GM18951 (cell line): ENCODE results near the gene SLITRK1.

Experiments used
- POLR2A ChIP-seq: IDR thresholded peaks from 4 replicates; pipeline ENCODE4 v1.6.1; 2011; ENCODE audit warnings: mild to moderate bottlenecking; ENCODE audit not compliant: insufficient read length, insufficient read depth; ENCODE audit errors: extremely low read depth
- in situ Hi-C: fragments of 300-500 bp; cut with MboI; formaldehyde crosslinking; loops from one replicate; pipeline ENCODE4 v1.12.0; 2022; ENCODE audit warnings: low sequenced_read_pairs, mixed read lengths, inconsistent platforms; ENCODE audit not compliant: unreplicated experiment

The SLITRK1 gene, protein sequence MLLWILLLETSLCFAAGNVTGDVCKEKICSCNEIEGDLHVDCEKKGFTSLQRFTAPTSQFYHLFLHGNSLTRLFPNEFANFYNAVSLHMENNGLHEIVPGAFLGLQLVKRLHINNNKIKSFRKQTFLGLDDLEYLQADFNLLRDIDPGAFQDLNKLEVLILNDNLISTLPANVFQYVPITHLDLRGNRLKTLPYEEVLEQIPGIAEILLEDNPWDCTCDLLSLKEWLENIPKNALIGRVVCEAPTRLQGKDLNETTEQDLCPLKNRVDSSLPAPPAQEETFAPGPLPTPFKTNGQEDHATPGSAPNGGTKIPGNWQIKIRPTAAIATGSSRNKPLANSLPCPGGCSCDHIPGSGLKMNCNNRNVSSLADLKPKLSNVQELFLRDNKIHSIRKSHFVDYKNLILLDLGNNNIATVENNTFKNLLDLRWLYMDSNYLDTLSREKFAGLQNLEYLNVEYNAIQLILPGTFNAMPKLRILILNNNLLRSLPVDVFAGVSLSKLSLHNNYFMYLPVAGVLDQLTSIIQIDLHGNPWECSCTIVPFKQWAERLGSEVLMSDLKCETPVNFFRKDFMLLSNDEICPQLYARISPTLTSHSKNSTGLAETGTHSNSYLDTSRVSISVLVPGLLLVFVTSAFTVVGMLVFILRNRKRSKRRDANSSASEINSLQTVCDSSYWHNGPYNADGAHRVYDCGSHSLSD

DNA sequence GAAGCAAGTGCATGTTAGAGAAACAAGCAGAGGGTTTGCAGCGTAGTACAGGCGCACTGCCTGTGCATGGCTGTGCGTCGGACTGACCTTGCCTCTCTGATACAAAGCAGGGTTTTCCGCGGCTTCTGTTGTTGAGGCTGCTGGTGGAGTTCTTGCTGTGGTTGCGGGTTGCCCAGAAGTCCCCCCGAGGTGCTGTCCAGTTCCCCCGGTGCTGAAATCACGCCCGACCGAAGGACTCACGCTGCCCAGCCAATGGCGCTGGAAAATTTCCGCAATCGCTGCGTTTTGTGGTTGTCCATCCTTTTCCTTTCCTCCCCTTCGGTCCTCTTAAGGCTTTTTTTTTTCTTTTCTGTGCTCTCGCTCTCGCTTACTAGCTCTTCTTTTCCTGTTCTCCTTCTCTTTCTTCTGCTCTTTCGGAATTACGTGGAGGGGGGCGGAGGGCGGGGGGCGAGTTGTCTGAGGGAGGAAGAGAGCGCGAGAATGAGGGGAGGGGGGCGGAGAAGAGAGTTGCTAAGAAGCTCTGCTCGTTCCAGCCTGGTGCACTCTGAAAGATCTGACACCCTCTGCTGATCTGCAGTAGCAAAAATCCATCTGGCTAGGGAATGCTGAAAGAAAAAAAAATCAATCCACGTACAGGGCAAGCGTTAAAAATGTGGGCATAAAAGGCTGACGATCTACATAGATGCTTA lies at the start of gene SLITRK1:
Gene SLITRK1, minus strand, starts transcription at position 558 of the 689 bp plus-strand sequence. CDS start 967 bp downstream, outside the sequence.
- TF ChIP-seq POLR2A: no peak
- in situ Hi-C loops: no loop called here

GRCh38 chr13:83929157-83929556 lies 46.9 kb upstream of the SLITRK1 start:
- TF ChIP-seq POLR2A: no peak
- in situ Hi-C loops: no loop called here

- in situ Hi-C loops: no loop called here
- TF ChIP-seq POLR2A: no peak
Observed at GRCh38 chr13:83919775-83920174, 37.5 kb upstream of the SLITRK1 start.

- in situ Hi-C loops: no loop called here
- TF ChIP-seq POLR2A: no peak
Observed at GRCh38 chr13:83914368-83914767, 32.1 kb upstream of the SLITRK1 start.

DNA sequence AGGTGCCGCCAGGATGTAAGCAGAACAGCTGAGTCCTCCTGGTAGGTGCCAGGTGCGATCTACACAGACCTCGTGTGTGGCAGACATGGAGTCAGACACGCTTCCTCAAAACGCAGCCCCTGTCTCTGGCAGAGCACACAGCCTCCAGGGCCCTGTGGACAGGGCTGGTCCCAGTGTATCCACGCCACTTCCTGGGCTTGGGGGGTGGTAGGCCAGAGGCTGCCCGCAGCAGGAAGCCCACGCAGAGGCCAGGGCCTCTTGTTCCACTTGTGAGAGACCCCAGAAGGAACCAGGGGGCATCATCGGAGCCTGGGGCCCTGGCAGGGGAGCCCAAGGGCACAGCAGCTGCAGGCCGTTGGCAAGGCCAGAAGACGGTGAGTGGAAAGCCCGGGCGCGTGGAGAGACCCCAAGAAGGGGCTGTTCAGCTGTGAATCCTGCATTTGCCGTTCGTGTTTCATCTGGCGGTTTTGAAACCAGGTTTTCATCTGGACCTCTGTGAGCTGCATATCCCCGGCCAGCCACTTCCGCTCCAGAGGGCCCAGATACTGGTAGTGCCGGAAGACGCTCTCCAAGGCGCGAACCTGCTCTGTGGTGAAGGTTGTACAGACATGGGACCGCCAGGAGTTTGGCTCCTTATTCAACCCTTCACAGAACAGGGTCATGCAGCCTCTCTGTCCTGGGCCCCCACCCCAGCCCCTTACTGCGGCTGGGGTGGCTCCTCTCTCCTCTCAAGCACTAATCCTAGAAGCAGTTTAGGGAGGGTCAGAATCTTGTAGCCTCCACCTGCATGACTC lies 25.1 kb upstream of the SLITRK1 start:
- TF ChIP-seq POLR2A: no peak
- in situ Hi-C loops: no loop called here

DNA sequence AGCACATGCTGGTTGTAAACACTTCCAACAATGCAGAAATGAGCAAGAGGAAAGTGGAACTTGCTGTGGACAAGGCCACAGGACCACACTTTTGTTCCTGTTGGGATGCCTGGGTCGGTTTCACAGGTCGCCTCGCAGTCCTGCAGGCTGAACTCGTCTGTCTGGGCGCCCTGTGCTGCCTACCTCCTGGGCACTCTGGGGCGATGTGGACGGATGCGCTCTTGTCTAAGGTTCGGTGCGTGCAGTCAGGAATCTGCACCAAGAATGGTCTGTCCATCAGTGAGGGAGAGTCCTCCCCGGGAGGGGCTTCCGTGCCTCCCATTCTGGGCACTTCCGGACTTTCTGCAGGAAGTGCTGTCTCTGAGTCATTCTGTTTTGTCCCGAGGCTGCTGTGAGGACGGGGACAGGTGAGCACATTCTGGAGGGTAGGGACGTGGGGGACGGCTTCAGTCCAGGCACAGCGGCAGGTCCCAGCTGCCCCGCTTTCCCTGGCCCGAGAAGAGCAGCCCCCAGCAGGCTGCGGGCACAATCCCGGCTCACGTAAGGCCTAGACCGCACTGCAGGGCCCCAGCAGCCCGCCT lies 24.1 kb upstream of the SLITRK1 start:
- in situ Hi-C loops: no loop called here
- no peak for TF ChIP-seq POLR2A

GRCh38 chr13:83905641-83906040 lies 23.4 kb upstream of the SLITRK1 start:
- in situ Hi-C loops: no loop called here
- no peak for TF ChIP-seq POLR2A

DNA sequence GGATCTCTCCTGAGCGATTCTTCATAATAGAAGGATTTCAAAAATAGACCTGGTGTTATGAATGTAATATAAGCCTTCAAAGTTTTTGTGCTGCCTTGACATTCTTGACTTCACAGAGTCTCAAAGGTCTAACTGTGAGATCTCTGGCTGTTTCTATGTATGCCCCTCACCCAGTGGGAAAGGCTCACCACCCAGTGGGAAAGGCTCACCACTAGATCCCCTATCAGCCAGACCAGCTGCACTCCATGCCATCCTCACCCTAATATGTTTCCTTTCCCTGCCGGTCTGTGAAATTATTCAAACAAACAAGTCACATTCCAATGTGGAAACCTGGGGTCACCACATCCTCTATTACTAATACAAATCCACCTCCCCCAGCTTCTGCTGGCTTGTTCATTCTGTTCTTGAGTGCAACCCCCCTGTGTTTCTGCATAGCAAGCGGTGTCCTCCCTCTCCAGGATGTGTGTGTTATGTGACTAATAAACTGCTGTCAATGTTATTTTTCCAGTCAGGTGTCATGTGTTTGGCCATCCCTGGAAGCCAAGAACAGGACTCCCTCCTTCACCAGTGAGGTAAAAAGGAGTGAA lies 13.8 kb upstream of the SLITRK1 start:
- in situ Hi-C loops: no loop called here
- no peak for TF ChIP-seq POLR2A

DNA sequence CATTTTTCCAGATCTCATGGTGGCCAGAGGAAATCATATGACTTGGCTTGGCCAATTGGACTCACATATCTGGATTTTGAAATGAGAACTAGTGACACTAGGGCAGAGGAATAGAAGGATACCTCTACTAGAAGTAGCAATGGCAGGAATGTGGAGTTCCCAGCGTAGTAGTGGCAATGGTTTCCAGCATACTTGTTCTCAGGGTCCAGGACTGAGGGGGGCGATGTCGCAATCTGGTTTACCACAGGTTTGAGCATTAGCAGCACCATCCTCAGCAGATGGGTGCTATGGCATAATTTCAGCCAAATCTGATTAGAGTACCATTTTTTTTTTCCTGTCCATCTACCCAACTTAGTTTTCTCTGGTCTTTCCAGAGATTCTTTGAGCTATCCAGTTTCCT lies 8.1 kb upstream of the SLITRK1 start:
- in situ Hi-C loops: no loop called here
- no peak for TF ChIP-seq POLR2A

DNA sequence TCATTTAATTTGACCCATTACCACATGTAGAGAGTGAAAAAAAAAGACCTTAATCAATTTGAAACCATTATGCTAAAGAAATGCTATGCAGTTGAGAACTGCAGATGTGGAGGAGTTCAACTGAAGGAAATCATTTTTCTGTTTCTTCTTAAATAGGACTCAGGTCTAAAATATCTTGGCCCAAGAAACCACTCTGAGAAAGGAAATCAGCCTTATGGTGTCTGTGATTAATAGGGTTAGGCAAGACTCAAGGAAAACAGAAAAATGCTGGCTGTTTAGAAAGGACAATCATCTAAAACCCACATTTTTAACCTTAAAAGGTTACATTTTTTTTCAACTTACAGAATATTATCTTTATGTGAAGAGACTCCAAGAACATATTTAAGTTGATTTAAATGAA lies 1.9 kb upstream of the SLITRK1 start:
- no peak for TF ChIP-seq POLR2A
- in situ Hi-C loops: no loop called here

GRCh38 chr13:83883061-83883523 lies 818 bp upstream of the SLITRK1 start:
- no peak for TF ChIP-seq POLR2A
- in situ Hi-C loops: no loop called here

GRCh38 chr13:83882606-83882959 lies 309 bp upstream of the SLITRK1 start:
- in situ Hi-C loops: no loop called here
- no peak for TF ChIP-seq POLR2A

DNA sequence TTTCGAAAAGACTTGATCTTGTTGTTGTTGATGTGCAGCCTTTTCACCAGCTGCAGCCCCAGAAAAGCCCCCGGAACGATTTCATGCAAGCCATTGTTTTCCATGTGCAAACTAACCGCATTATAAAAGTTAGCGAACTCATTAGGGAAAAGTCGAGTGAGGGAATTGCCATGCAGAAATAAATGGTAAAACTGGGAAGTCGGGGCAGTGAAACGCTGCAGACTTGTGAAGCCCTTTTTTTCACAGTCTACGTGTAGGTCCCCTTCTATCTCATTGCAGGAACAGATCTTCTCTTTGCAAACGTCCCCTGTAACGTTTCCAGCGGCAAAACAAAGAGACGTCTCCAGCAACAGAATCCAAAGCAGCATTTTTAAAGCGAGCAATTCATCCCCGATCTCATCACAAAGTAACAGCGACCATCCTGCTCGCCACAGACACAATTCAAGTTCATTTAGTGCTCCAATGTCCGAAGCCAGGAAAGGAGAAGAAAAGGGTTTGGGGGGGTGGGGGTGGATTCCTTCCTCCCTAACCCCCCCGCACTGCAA lies 1.1 kb downstream of the SLITRK1 start:
- no peak for TF ChIP-seq POLR2A
- in situ Hi-C loops: no loop called here
